AG04450 (cell line): ENCODE data around the gene CDK13. TPM values are rescaled to one million over a fixed set of nuclear protein-coding genes. Genes with fewer than 3 reads are reported as not detected.
A peak's percentile ranks its signal among the peaks of the same experiment; 100 is the strongest.

Experiments used
- CTCF ChIA-PET: fragments of 300-600, 350-600 bp; formaldehyde crosslinking; extraction: SDS; loops from one replicate; lab custom pipeline; 2022; ENCODE audit warnings: antibody characterized with exemption, inconsistent platforms; lab: Charles Lee
- POLR2A ChIA-PET: fragments of 350-600 bp; formaldehyde crosslinking; extraction: SDS; loops from one replicate; lab custom pipeline; 2021; ENCODE audit warnings: antibody characterized with exemption, inconsistent platforms; lab: Yijun Ruan, JAX
- DNase-seq: peaks from one replicate; pipeline ENCODE4 v3.0.0-alpha.2; 2011; ENCODE audit warnings: low read depth, low spot score
- H3K27ac ChIP-seq: one replicate; pipeline ENCODE4 v1.5.1; 2012; ENCODE audit warnings: low read depth, low read length, control low read depth
- H3K27me3 ChIP-seq: one replicate; pipeline ENCODE4 v1.6.0; 2012; ENCODE audit warnings: low read length; ENCODE audit not compliant: control insufficient read depth, insufficient read depth
- H3K4me3 ChIP-seq: 2 replicates; pipeline ENCODE4 v1.5.1; 2011; ENCODE audit warnings: mild to moderate bottlenecking, low read depth, low read length, control low read depth
- H3K9me3 ChIP-seq: 2 replicates; pipeline ENCODE4 v1.5.1; 2012; ENCODE audit warnings: low read length; ENCODE audit not compliant: control insufficient read depth, insufficient read depth
- polyA minus RNA-seq: library from RNA; depleted of rRNA, polyadenylated mRNA; stranded (reverse); fragments of >200 nt; gene quantifications from 2 replicates; pipeline ENCODE4 v1.2.3, GENCODE V29; 2011; rRNA and poly(A)+ RNA removed
- polyA plus RNA-seq: library from polyadenylated mRNA; depleted of rRNA; stranded (reverse); fragments of >200 nt; gene quantifications from 2 replicates; pipeline ENCODE4 v1.2.3, GENCODE V29; 2011; rRNA removed
- TF ChIP-seq, protein P1 (sequence below): IDR thresholded peaks from 2 replicates; pipeline ENCODE4 v1.5.1; 2011; ENCODE audit warnings: low read depth, low read length, control low read depth, inconsistent platforms

CDK13 gene
- polyA plus RNA-seq (34.1 and 44.2 TPM in 2 replicates), polyA minus RNA-seq (54.3 and 73.0 TPM in 2 replicates)

- TF ChIP-seq, protein P1, sequence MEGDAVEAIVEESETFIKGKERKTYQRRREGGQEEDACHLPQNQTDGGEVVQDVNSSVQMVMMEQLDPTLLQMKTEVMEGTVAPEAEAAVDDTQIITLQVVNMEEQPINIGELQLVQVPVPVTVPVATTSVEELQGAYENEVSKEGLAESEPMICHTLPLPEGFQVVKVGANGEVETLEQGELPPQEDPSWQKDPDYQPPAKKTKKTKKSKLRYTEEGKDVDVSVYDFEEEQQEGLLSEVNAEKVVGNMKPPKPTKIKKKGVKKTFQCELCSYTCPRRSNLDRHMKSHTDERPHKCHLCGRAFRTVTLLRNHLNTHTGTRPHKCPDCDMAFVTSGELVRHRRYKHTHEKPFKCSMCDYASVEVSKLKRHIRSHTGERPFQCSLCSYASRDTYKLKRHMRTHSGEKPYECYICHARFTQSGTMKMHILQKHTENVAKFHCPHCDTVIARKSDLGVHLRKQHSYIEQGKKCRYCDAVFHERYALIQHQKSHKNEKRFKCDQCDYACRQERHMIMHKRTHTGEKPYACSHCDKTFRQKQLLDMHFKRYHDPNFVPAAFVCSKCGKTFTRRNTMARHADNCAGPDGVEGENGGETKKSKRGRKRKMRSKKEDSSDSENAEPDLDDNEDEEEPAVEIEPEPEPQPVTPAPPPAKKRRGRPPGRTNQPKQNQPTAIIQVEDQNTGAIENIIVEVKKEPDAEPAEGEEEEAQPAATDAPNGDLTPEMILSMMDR = no peak
- H3K27me3 ChIP-seq = no peaks in the 10 kb centered on the region
- H3K9me3 ChIP-seq = no peaks in the 10 kb centered on the region; the same call in 1 of the 2 replicates
- peak within 1 kb of the TSS; percentile 94 for H3K4me3 ChIP-seq
- ChIA-PET CTCF (interaction anchor here (0.6 to 5.4 kb wide), 2 partner anchors 103 to 188 kb away, joined by 4 to 43 read pairs; no protein-coding TSS in a partner anchor), POLR2A (interaction anchor here (0.9 to 1.0 kb wide), 3 partner anchors 8 to 98 kb away, joined by 3 to 5 read pairs (median 3); no protein-coding TSS in a partner anchor)
- no peak for DNase-seq
- peak within 1 kb of the TSS; percentile 97 for H3K27ac ChIP-seq
Observed at GRCh38 chr7:39949971-39950472, at the start of gene CDK13. Gene CDK13, plus strand, starts transcription at chr7:39950256. Its CDS starts 386 bp downstream, at chr7:39950642.

DNA sequence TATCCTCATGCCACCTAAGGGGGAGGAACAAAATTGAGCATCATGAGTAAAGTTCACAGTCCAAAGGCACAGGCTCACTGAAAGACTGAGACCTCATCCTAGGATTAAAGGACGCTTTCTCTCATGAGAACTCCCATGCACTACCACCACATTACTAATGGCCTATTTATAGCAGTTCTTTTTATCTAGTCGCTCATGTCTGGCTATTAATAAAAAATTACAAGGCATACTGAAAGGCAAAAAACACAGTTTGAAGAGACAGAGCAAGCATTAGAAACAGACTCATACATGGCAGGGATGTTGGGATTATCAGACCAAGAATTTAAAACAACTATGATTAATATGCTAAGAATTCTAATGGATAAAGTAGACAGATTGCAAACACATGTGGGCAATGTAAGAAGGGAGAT is 46.0 kb upstream of the CDK13 start:
- Histone ChIP-seq H3K4me3 (no peak overlapping the region), H3K27me3 (peaks cover 9% of the 10 kb centered on the region), H3K27ac (no peak overlapping the region), H3K9me3 (no peaks in the 10 kb centered on the region; the same call in none of the 2 replicates)
- TF ChIP-seq, protein P1 = no peak
- DNase-seq = no peak
- ChIA-PET CTCF (interaction anchor here (1.6 kb wide), 1 partner anchor 8 kb away, joined by 6 read pairs; no protein-coding TSS in a partner anchor), POLR2A (no interaction called here)

GRCh38 chr7:39908141-39908540 is 41.9 kb upstream of the CDK13 start:
- Histone ChIP-seq H3K9me3 (no peaks in the 10 kb centered on the region; the same call in 1 of the 2 replicates), H3K27me3 (no peaks in the 10 kb centered on the region), H3K4me3 (no peak overlapping the region), H3K27ac (no peak overlapping the region)
- TF ChIP-seq, protein P1 = no peak
- ChIA-PET POLR2A (no interaction called here), CTCF (no interaction called here)
- DNase-seq = no peak

- H3K4me3 ChIP-seq = no peak overlapping the region
- POLR2A ChIA-PET = no interaction called here
- TF ChIP-seq, protein P1 = no peak
- H3K9me3 ChIP-seq = no peaks in the 10 kb centered on the region; the same call in 1 of the 2 replicates
- no peaks in the 10 kb centered on the region for H3K27me3 ChIP-seq
- H3K27ac ChIP-seq = no peak overlapping the region
- no peak for DNase-seq
- CTCF ChIA-PET = interaction anchor here (1.6 kb wide), 1 partner anchor 11 kb away, joined by 3 read pairs; no protein-coding TSS in a partner anchor
Observed at GRCh38 chr7:39908973-39909372, 41.1 kb upstream of the CDK13 start.

DNA sequence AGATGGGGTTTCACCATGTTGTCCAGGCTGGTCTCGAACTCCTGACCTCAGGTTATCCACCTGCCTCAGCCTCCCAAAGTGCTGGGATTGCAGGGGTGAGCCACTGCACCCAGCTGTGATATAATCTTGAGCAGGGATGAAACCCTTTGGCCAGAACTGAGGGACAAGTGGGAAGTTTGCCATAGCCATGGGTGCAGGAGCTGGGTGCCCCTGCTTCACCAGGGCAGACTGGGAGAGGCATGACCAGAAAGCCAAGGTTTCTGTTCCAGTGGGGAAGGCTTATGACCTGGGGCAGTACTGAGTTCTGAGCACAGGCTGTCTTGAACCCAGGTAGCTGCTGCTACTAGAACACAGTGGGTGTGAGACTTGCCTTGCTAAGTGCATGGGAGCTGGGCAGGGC is 40.5 kb upstream of the CDK13 start:
- Histone ChIP-seq H3K4me3 (no peak overlapping the region), H3K27me3 (no peaks in the 10 kb centered on the region), H3K27ac (no peak overlapping the region), H3K9me3 (no peaks in the 10 kb centered on the region; the same call in 1 of the 2 replicates)
- ChIA-PET POLR2A (no interaction called here), CTCF (interaction anchor here (0.9 to 1.6 kb wide), 3 partner anchors 12 to 143 kb away, joined by 3 to 11 read pairs (median 3); no protein-coding TSS in a partner anchor)
- DNase-seq = no peak
- TF ChIP-seq, protein P1 = no peak
